NOMO-1 treated with dmso at 0.1 percent for 144 hours (cell line): Measurements from ENCODE around the gene RPS6KL1.

Experiments
- DNase-seq: peaks from one replicate; lab custom pipeline; 2025; ENCODE audit not compliant: unreplicated experiment; lab: John Stamatoyannopoulos, UW

Gene RPS6KL1

GRCh38 chr14:74888164-74889158, 34.6 kb downstream of the RPS6KL1 start:
- DNase-seq: no peak

GRCh38 chr14:74886001-74886400, 37.1 kb downstream of the RPS6KL1 start:
- DNase-seq: no peak

DNA sequence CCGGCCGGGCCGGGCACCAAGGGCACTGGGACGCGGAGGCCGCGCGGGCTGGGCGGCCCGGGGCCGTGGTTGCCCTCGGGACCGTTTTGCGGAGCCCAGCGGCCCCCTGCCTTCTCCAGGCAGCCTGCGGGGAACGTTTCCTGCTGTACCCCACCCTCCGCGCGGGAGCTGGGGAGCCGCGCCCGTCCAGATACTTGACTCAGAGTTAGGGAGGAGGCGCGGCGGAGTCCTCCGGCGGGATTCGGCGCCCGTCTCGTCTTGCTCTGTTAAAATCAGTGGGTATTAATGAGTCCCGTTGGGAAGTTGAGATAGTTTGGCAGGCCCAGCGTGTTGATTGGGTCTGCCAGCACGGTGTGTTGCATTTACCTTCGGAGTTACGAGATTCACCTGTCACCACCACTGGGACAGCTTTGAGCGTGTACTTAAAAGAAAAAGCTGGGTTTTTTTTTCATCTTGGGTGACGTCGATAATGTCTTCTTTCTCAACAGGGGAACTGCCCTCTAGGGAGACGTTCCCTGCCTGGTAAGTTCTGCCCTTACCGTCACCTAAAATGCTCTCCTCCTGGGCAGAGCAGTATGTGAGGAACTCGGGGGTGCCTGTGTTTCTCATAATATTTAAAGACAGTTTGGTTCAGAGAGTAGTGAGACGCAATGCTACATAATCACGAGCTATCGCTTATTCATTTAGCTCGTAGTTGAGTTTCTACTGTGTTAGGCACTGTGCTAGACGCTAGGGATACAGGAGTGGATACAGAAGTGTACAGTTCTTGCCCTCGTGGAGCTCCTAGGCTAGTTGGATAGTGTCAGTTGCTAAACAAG, 40.7 kb downstream of the RPS6KL1 start:
- no peak for DNase-seq

GRCh38 chr14:74881431-74882102, 41.5 kb downstream of the RPS6KL1 start, which contains the start of gene DLST:
TSS of gene DLST (plus strand) at chr14:74881916. CDS start at chr14:74881954, 38 bp downstream.
- DNase-seq: peak; percentile 69

- DNase-seq: no peak
These were observed 43.5 kb downstream of the RPS6KL1 start for GRCh38 chr14:74879427-74880182.

DNA sequence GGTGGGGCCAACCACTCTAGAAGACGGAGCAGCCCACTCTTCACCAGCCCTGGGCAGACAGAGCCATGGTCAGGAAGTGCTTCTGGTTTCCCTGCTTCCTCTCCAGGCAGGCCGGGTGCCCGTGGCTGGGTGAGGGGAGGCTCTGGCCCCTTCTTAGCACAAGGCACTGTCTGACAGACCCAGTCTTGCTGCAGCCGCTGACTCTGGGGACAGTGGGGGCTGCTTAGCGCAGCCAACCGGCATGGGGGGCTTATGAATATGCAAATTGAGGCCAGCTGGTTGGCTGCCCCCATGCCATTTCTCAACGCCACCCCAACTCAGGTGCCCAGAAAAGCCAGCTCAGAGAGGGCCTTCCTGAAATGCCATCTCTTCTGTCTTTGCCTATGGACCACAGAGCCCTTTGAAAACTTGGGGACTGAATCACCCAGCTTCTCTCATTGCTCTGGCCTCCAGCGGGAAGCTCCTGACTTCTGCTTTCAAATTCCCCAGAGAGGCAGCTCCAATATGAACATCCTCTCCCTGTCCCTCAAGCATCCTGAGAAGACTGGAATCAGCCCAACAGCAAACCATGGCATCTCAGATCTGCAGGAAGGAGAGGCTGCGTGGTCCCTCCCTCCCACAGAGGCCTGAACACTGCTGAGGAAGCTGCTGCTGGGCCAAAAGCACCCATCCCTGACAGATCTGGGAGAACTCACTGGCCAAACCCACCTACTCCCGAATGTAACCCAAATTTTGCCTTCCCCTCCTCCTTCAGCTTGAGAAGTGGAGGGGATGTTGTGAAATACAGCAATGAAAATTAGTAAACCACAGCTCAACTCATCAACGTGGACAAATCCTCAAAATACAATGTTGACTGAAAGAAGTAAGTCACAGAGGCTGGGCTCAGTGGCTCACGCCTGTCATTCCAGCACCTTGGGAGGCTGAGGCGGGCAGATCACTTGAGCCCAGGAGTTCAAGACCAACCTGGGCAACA, 46.8 kb downstream of the RPS6KL1 start, which contains the start of gene PROX2:
PROX2 (minus strand) TSS at position 205 of the 973 bp plus-strand sequence. CDS start 12,311 bp downstream, outside the sequence.
- DNase-seq: no peak

DNA sequence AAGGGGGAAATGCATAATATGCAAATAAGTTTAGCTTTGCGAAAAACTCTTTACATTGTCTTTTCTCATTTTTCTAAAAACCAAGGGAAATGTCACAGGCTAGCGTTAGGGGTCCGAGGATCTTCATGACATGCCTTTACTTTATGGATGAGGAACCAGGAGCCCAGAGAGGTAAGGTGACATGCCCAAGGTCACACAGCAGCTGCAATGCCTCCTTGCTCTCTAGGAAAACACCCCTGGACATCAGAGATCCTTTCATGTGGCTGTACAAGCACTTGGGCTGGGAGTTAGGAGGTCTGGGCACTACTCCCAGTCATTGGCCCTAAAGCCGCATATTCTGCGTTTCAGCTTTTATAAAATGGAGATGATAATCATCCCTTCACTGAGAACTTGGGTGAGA, 47.9 kb downstream of the RPS6KL1 start:
- DNase-seq: no peak

DNA sequence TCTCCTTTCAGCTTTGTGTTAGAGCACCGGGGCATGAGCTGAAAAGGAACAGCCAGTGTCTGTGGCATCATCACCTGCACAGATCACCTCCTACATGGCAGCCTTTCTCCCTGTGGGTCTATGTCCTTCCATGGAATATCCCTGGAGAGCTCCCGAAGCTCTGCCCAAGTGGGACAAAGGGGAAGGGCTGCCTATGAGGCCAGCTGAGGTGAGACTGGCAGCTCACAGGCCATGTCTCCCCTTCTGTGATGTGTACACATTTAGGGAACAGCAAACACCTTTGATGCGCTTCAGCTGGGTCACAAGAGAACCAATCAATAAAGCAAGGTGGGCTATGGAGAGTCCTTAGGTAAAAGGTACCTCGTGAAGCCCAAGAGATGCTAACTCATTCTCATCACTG, 51.2 kb downstream of the RPS6KL1 start:
- DNase-seq: no peak

DNA sequence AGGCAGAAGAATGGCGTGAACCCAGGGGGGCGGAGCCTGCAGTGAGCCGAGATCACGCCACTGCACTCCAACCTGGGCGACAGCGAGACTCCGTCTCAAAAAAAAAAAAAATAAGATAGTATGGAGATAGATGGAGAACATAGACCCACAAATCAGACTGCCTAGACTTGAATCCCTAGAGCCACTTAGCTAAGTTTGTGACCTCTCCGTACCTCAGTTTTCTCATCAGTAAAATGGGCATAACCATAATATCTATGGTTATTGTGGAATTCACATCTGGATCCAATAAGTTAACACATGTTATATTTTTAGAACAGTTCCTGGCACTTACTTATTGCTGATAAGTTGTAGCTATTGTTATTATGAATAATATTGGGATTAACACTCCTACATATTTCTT, 54.3 kb downstream of the RPS6KL1 start:
- no peak for DNase-seq

- DNase-seq: no peak
These were observed 55.4 kb downstream of the RPS6KL1 start for GRCh38 chr14:74867673-74868072.

DNA sequence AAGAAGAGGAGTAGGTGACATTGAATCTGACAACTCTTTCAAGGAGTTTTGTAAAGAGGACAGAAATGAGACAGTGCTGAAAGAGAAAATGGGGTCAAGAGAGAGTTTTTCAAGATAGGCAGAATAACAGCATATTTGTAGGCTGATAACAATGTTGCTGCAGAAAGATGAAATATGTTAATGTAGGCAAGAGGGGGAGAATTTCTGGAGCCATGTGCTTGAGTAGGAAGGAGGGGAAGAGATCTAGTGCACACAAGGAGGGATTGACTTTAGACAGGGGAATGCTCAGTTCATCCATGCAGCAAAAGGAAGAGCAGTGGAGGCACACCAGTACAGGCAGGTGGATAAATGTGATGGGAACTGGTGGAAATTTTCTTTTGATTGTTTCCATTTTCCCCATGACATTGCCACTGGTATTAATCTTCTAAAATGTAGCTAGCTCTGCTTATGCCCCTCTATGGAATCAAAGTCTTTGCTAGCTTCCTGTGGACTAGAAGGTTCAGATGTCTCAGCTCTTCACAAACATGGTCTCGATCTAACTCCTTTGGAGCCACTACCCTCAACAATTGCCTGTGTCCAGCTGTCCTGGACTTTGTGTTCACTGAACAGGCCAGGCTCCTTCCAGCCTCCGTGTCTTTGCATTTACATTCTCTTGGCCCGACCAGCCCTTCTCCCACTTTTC, 56.2 kb downstream of the RPS6KL1 start:
- DNase-seq: no peak

GRCh38 chr14:74865156-74865555, 57.9 kb downstream of the RPS6KL1 start:
- no peak for DNase-seq

DNA sequence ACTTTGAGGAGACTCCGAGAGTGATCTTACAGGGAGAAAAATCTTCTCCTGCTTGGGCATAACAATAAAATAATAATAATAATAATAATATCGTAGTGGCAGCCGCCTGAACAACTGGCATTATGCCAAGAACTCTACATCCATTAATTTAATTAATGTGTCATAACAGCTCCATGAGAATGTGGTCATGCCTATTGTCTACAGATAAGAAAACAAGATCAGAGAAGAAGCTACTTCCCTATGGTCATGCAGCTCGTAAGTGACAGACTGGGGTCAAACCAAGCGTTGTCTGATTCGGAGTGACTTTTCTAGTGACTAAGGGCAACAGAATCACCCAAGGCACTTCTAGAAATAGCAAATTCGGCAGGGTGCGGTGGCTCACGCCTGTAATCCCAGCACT, 58.9 kb downstream of the RPS6KL1 start:
- no peak for DNase-seq

GRCh38 chr14:74863274-74863673, 59.8 kb downstream of the RPS6KL1 start:
- DNase-seq: peak; percentile 42

- DNase-seq: no peak
These were observed 61.3 kb downstream of the RPS6KL1 start for GRCh38 chr14:74861734-74862090.

DNA sequence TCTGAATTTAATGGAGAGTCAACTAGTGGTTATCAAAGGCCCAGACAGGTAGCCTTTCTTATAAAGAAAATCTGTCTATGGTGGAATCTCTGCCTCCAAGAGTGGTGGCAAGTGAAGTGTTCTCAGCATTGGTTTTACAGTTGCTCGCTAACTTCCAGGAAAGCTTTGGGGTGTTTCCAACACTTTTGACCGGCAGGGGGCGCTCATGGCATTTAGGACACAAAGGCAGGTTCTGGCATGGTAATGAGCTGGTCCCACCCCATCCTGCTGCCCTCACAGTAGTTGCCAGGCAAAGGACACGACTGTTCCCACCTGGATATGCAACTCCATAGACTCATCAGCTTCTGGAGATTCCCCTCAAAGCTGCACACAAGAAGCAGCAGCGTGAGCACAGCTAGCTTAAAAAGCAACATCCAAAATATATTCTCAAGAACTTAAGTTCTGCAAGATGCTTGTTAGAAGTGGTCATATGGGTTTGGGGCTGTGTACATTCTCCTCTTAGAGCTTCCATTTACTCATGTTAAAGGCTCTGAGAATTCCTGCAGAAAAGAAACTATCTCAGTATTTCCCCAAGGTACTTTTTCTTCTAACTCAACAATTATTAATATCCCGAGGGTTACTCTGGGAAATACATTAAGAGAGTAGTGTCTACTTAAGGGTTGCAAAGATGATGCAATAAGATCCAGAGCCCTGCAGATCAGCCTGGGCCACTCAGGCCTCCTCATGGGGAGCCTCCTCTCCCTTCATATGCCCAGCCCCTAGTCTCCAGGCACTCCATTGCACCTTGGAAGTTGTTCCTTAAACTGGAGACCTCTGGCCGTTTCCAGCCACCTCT, 61.9 kb downstream of the RPS6KL1 start:
- peak; percentile 42 for DNase-seq

GRCh38 chr14:74859757-74860552, 63.1 kb downstream of the RPS6KL1 start:
- DNase-seq: no peak
